Hepatocyte (in vitro differentiated cells): ENCODE data around the gene GRAP2. TPM values are rescaled to one million over a fixed set of nuclear protein-coding genes. Genes with fewer than 3 reads are reported as not detected.

Source experiments
- DNase-seq: peaks from one replicate; pipeline ENCODE4 v3.0.0-alpha.2; 2016; ENCODE audit warnings: low spot score
- H2AFZ ChIP-seq: fragments of 200-600 bp; sonication (generic); 2 replicates; pipeline ENCODE4 v1.6.0; 2016; ENCODE audit warnings: antibody characterized with exemption, mild to moderate bottlenecking
- H3K27ac ChIP-seq: fragments of 200-600 bp; sonication (generic); 2 replicates; pipeline ENCODE4 v1.5.1; 2016; ENCODE audit warnings: mild to moderate bottlenecking
- H3K27me3 ChIP-seq: fragments of 200-600 bp; sonication (generic); 2 replicates; pipeline ENCODE4 v1.6.1; 2016
- H3K36me3 ChIP-seq: fragments of 200-600 bp; sonication (generic); replicated peaks from 2 replicates; pipeline ENCODE4 v1.5.1; 2016; ENCODE audit warnings: low read depth; ENCODE audit not compliant: insufficient read depth
- H3K4me1 ChIP-seq: fragments of 200-600 bp; sonication (generic); 2 replicates; pipeline ENCODE4 v1.5.1; 2016; ENCODE audit warnings: mild to moderate bottlenecking, moderate library complexity; ENCODE audit not compliant: insufficient read depth
- H3K4me2 ChIP-seq: fragments of 200-600 bp; sonication (generic); 2 replicates; pipeline ENCODE4 v1.6.0; 2016
- H3K4me3 ChIP-seq: fragments of 200-600 bp; sonication (generic); 2 replicates; pipeline ENCODE4 v1.5.1; 2016; ENCODE audit warnings: mild to moderate bottlenecking
- H3K79me2 ChIP-seq: fragments of 200-600 bp; sonication (generic); 2 replicates; pipeline ENCODE4 v1.6.0; 2017; ENCODE audit warnings: mild to moderate bottlenecking
- H3K9me2 ChIP-seq: fragments of 200-600 bp; sonication (generic); replicated peaks from 2 replicates; pipeline ENCODE4 v1.6.0; 2017; ENCODE audit warnings: mild to moderate bottlenecking; ENCODE audit not compliant: insufficient read depth
- H3K9me3 ChIP-seq: fragments of 200-600 bp; sonication (generic); 2 replicates; pipeline ENCODE4 v1.5.1; 2016; ENCODE audit warnings: low read depth, mild to moderate bottlenecking
- H4K20me1 ChIP-seq: fragments of 200-600 bp; sonication (generic); 2 replicates; pipeline ENCODE4 v1.6.0; 2016; ENCODE audit warnings: mild to moderate bottlenecking; ENCODE audit not compliant: insufficient read depth, poor library complexity, severe bottlenecking
- EZH2 ChIP-seq: fragments of 200-600 bp; sonication (generic); IDR thresholded peaks from 2 replicates; pipeline ENCODE4 v1.6.1; 2016; ENCODE audit warnings: antibody characterized with exemption, mild to moderate bottlenecking, borderline replicate concordance
- EZH2phosphoT487 ChIP-seq: fragments of 200-600 bp; sonication (generic); IDR thresholded peaks from one replicate; pipeline ENCODE4 v1.6.1; 2018; ENCODE audit warnings: antibody characterized with exemption, mild to moderate bottlenecking, low read depth, moderate library complexity; ENCODE audit not compliant: unreplicated experiment, severe bottlenecking
- WGBS: methylation state at CpG from one replicate; pipeline ENCODE4 v1.1.6; 2016; ENCODE audit warnings: low lambda C conversion rate; ENCODE audit errors: missing lambda C conversion rate; 5-methylcytosine and 5-hydroxymethylcytosine counted together
- polyA plus RNA-seq: library from polyadenylated mRNA; unstranded; fragments of >200 nt; fragmentation: Nextera tagmentation; extraction: Ambion mirVana; gene quantifications from 2 replicates; pipeline ENCODE4 v1.2.1, GENCODE V29; 2016
- total RNA-seq: library from RNA; depleted of rRNA; stranded (reverse); fragments of >200 nt; gene quantifications from 2 replicates; pipeline ENCODE4 v1.2.3, GENCODE V29; 2014
- TF ChIP-seq, protein P1 (sequence below): fragments of 200-600 bp; sonication (generic); IDR thresholded peaks from 2 replicates; pipeline ENCODE4 v1.5.1; 2016; ENCODE audit warnings: antibody characterized with exemption, mild to moderate bottlenecking; ENCODE audit not compliant: poor library complexity

The GRAP2 gene
- total and polyA plus RNA-seq, 2 experiments from 2014 or later = 0.51 TPM; not detected in 1

- Histone ChIP-seq H3K9me3 (no peaks in the 10 kb centered on the region), H3K4me3 (no peak overlapping the region)
Measured at GRCh38 chr22:39925909-39926679, 25.2 kb downstream of the GRAP2 start.

GRCh38 chr22:39926753-39927152 lies 25.9 kb downstream of the GRAP2 start:
- Histone ChIP-seq H2AFZ (no peak overlapping the region), H3K4me1 (peaks cover 6% of the 10 kb centered on the region), H3K79me2 (no peaks in the 10 kb centered on the region), H3K4me2 (no peak overlapping the region), H3K27ac (no peak overlapping the region), H4K20me1 (no peaks in the 10 kb centered on the region), H3K36me3 (no peaks in the 10 kb centered on the region), H3K9me3 (no peaks in the 10 kb centered on the region), H3K4me3 (no peak overlapping the region), H3K27me3 (peaks cover 10% of the 10 kb centered on the region), H3K9me2 (no peaks in the 10 kb centered on the region)
- TF ChIP-seq EZH2 (no peak), EZH2phosphoT487 (no peak)
- TF ChIP-seq, protein P1, sequence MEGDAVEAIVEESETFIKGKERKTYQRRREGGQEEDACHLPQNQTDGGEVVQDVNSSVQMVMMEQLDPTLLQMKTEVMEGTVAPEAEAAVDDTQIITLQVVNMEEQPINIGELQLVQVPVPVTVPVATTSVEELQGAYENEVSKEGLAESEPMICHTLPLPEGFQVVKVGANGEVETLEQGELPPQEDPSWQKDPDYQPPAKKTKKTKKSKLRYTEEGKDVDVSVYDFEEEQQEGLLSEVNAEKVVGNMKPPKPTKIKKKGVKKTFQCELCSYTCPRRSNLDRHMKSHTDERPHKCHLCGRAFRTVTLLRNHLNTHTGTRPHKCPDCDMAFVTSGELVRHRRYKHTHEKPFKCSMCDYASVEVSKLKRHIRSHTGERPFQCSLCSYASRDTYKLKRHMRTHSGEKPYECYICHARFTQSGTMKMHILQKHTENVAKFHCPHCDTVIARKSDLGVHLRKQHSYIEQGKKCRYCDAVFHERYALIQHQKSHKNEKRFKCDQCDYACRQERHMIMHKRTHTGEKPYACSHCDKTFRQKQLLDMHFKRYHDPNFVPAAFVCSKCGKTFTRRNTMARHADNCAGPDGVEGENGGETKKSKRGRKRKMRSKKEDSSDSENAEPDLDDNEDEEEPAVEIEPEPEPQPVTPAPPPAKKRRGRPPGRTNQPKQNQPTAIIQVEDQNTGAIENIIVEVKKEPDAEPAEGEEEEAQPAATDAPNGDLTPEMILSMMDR = no peak
- DNase-seq = no peak
- 86% methylated on average over 5 of the region's 5 CpGs for WGBS

More at GRCh38 chr22:39925909-39926679, 25.2 kb downstream of the GRAP2 start:
- Histone ChIP-seq H3K4me1 (peaks cover 6% of the 10 kb centered on the region), H3K4me2 (no peak overlapping the region), H3K27me3 (peaks cover 5% of the 10 kb centered on the region), H3K27ac (no peak overlapping the region), H3K9me2 (no peaks in the 10 kb centered on the region), H3K36me3 (no peaks in the 10 kb centered on the region), H3K79me2 (no peaks in the 10 kb centered on the region), H2AFZ (no peak overlapping the region), H4K20me1 (no peaks in the 10 kb centered on the region)
- no peak for TF ChIP-seq EZH2
- TF ChIP-seq EZH2phosphoT487 = no peak
- TF ChIP-seq, protein P1 = no peak
- DNase-seq = peak; percentile 28
- WGBS = 73% methylated on average over 8 of the region's 8 CpGs

- Histone ChIP-seq H2AFZ (no peak overlapping the region), H3K4me3 (no peak overlapping the region), H4K20me1 (no peaks in the 10 kb centered on the region), H3K79me2 (no peaks in the 10 kb centered on the region), H3K36me3 (no peaks in the 10 kb centered on the region), H3K27me3 (peaks cover 13% of the 10 kb centered on the region), H3K4me2 (no peak overlapping the region), H3K9me2 (no peaks in the 10 kb centered on the region), H3K9me3 (no peaks in the 10 kb centered on the region), H3K4me1 (peaks cover 6% of the 10 kb centered on the region), H3K27ac (no peak overlapping the region)
- TF ChIP-seq EZH2phosphoT487 = no peak
- TF ChIP-seq, protein P1 = no peak
- no peak for TF ChIP-seq EZH2
- DNase-seq = no peak
- WGBS = 48% methylated on average over 7 of the region's 7 CpGs
Measured at GRCh38 chr22:39927544-39927943, 26.7 kb downstream of the GRAP2 start.
